Stimulated activated CD4-positive, alpha-beta T cell treated with anti-CD3 and anti-CD28 coated beads, TNF-alpha, amount 100 ng/mL, for 48 hours (primary cell): ENCODE results near the gene PPDPF.
"Not testable (repeated sequence)": the region's sequence is repeated elsewhere in the genome, so short reads cannot be mapped to it uniquely, and the experiment has no call there.

Source experiments
- DNase-seq, 3 donors: peaks; one replicate each; pipeline ENCODE4 v3.0.0-alpha.2; 2020; ENCODE audit warnings: low read depth in 3 of 3

The PPDPF gene

GRCh38 chr20:63500902-63501817, 19.4 kb upstream of the PPDPF start:
- DNase-seq: no peak

- no peak for DNase-seq
Measured at GRCh38 chr20:63501818-63502670, 18.5 kb upstream of the PPDPF start.

- no peak for DNase-seq
Measured at GRCh38 chr20:63502671-63503172, 17.8 kb upstream of the PPDPF start.

GRCh38 chr20:63503524-63503923, 17.0 kb upstream of the PPDPF start:
- DNase-seq: no peak

- DNase-seq: no peak
Measured at GRCh38 chr20:63504642-63505041, 15.9 kb upstream of the PPDPF start.

- no peak for DNase-seq
Measured at GRCh38 chr20:63505281-63505680, 15.3 kb upstream of the PPDPF start.

- DNase-seq: no peak
Measured at GRCh38 chr20:63505723-63506122, 14.8 kb upstream of the PPDPF start.

- DNase-seq: no peak
Measured at GRCh38 chr20:63507083-63507743, 13.4 kb upstream of the PPDPF start.

- no peak for DNase-seq
Measured at GRCh38 chr20:63508072-63508768, 12.3 kb upstream of the PPDPF start.

- DNase-seq: no peak
Measured at GRCh38 chr20:63509088-63509564, 11.4 kb upstream of the PPDPF start.

- DNase-seq: no peak
Measured at GRCh38 chr20:63513207-63513606, 7.4 kb upstream of the PPDPF start.

- not testable (repeated sequence) for DNase-seq
Measured at GRCh38 chr20:63514520-63514919, 6.0 kb upstream of the PPDPF start.

GRCh38 chr20:63517376-63518309, 2.9 kb upstream of the PPDPF start:
- no peak for DNase-seq

GRCh38 chr20:63518351-63518861, 2.2 kb upstream of the PPDPF start:
- DNase-seq: no peak

- no peak for DNase-seq
Measured at GRCh38 chr20:63518946-63519667, 1.5 kb upstream of the PPDPF start.

GRCh38 chr20:63519668-63520503, 679 bp upstream of the PPDPF start:
- peak in 2 of 3 donors; percentile 35 to 50 for DNase-seq

- DNase-seq: peak; percentile 39 to 68 (median 57)
Measured at GRCh38 chr20:63520934-63521601, 503 bp downstream of the PPDPF start.

GRCh38 chr20:63521602-63522001, 1.0 kb downstream of the PPDPF start:
- DNase-seq: no peak
